HCT116 (cell line): Measurements from ENCODE around the gene ASMTL.

Experiments used
- ATF3 ChIP-seq: IDR thresholded peaks from 2 replicates; pipeline ENCODE4 v1.6.1; 2012
- JUND ChIP-seq: IDR thresholded peaks from 2 replicates; pipeline ENCODE4 v1.6.1; 2012
- POLR2A ChIP-seq: IDR thresholded peaks from 2 replicates; pipeline ENCODE4 v1.7.0; 2011; ENCODE audit warnings: borderline replicate concordance; ENCODE audit not compliant: insufficient read depth, insufficient read length; ENCODE audit errors: extremely low read depth
- TF ChIP-seq, protein P1 (sequence below), 3 experiments: fragments of 200-600 bp in 1 of 3; sonication (generic) in 1 of 3; IDR thresholded peaks in 2 of 3; conservative IDR thresholded peaks in 1 of 3; 2 replicates each; pipeline ENCODE4 v1.5.1; 2012 to 2017; ENCODE audit warnings: low read depth in 2 of 3, low read length in 2 of 3, antibody characterized with exemption in 1 of 3, borderline replicate concordance in 1 of 3, control low read depth in 1 of 3, mild to moderate bottlenecking in 1 of 3, mixed read lengths in 1 of 3, mixed run types in 1 of 3, moderate library complexity in 1 of 3; ENCODE audit not compliant: insufficient read depth in 1 of 3

DNA sequence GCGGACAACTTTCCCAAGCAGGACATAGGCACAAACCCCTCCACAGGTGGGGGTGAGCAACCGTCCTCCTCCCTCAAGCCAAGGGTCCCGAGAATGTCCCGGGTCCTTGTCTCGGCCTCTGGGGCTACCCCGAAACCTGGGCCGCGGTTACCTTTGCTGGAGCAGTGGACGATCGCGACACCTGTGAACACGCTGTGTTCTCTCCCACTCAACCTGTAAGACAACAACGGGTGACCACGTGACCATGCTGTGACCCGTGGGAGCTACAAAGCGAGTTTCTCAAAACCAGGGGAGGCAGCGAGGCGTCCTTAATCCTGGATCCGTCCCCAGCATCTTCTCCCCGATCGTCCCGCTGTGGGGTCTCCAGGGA is 17.9 kb downstream of the ASMTL start:
- TF ChIP-seq, protein P1, sequence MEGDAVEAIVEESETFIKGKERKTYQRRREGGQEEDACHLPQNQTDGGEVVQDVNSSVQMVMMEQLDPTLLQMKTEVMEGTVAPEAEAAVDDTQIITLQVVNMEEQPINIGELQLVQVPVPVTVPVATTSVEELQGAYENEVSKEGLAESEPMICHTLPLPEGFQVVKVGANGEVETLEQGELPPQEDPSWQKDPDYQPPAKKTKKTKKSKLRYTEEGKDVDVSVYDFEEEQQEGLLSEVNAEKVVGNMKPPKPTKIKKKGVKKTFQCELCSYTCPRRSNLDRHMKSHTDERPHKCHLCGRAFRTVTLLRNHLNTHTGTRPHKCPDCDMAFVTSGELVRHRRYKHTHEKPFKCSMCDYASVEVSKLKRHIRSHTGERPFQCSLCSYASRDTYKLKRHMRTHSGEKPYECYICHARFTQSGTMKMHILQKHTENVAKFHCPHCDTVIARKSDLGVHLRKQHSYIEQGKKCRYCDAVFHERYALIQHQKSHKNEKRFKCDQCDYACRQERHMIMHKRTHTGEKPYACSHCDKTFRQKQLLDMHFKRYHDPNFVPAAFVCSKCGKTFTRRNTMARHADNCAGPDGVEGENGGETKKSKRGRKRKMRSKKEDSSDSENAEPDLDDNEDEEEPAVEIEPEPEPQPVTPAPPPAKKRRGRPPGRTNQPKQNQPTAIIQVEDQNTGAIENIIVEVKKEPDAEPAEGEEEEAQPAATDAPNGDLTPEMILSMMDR (IDR thresholded peaks at IDR 0.05 in 2 of 3, conservative IDR thresholded peaks at IDR 0.05 in 1 of 3; ENCODE audit: borderline replicate concordance in 1 of 3, insufficient read depth in 1 of 3, low read depth in 2 of 3, low read length in 2 of 3) = no peak
- no peak for TF ChIP-seq POLR2A
- TF ChIP-seq JUND = no peak
- TF ChIP-seq ATF3 = no peak
